ENCODE results near the gene IPO13.

IPO13 gene

GRCh38 chr1:43946236-43947060, at the start of gene IPO13:
TSS of gene IPO13 (plus strand) at chr1:43946950. CDS start at chr1:43947601, 651 bp downstream.
- DNase-seq (ENCODE audit: low read depth in 2 of 2), result peak; percentile 92 to 95

GRCh38 chr1:43898981-43899380, 47.8 kb upstream of the IPO13 start:
- no peak for DNase-seq (ENCODE audit: low read depth in 2 of 2)

GRCh38 chr1:43900386-43900785, 46.4 kb upstream of the IPO13 start:
- no peak for DNase-seq (ENCODE audit: low read depth in 2 of 2)

DNA sequence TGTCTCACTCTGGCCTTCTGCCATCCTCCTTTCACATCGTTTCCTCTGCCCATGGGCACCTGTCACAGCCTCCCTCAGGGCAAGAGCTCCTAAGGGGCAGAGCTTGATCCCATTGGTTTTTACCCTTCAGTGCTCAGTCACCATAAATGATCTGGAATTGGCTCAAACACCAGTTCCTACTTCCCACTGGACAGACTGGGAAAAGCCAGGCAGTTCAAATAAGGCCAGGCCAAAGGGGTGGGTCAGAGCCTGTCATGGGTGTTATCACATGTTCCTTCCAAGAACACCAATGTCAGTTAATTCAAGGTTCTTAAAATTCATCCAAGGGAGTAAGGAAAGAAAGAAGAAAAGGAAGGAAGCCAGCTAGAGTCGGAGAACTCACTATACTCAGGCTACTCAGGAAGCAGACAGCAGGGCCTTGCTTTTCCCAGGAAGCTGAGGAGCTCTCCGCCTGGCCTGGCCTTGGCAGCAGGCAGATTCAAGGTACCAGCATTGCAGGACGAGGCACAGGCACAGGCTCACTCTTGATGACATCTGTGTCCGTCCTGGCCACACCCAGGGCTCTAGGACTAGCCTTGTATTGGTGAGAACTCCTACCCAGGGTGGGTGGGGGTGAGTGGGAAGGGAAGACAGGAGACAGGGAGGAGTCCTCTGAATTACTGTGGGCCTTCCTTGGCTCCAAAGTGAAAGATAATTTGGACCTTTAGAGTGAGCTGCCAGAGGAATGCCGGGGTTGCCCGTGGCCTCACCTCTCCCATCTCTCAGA, 45.4 kb upstream of the IPO13 start:
- DNase-seq (ENCODE audit: low read depth in 2 of 2), result no peak

DNA sequence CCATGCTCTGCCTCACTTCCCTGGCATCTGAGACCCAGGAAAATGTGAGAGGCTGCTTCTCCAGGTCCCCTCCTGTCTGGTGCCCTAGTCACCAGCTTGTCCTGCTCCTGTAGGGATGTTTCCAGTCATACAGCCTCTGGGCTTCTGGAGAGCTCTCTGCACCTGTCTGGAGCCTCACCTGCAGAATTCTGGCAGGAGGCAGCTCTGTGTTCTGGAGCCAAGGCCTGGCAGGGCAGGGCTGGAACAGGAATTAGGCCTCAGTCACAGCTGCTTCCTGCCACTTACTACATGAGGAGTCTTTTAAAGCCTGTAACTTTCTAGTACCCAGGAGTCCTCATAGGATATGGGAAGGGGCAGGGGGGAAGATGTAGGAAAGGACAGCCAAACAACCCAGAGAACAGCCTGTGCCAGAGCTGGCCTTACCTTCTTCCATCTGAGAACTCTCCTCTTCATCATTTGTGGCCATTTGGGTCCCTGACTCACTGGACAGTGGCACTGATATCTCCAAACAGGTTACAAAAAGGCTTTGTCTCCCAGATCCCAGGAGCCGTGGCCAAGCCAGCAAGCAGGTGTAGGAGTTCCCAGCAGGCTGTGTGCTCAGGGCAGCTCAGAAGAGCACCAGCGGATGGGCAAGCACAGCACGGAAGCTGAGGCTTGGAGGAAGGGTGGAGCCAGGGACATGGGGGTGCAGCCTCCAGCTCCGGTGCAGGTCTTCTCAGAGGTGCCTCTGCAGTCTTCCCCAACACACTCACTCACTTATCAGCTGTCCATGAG, 44.5 kb upstream of the IPO13 start:
- no peak for DNase-seq (ENCODE audit: low read depth in 2 of 2)

DNA sequence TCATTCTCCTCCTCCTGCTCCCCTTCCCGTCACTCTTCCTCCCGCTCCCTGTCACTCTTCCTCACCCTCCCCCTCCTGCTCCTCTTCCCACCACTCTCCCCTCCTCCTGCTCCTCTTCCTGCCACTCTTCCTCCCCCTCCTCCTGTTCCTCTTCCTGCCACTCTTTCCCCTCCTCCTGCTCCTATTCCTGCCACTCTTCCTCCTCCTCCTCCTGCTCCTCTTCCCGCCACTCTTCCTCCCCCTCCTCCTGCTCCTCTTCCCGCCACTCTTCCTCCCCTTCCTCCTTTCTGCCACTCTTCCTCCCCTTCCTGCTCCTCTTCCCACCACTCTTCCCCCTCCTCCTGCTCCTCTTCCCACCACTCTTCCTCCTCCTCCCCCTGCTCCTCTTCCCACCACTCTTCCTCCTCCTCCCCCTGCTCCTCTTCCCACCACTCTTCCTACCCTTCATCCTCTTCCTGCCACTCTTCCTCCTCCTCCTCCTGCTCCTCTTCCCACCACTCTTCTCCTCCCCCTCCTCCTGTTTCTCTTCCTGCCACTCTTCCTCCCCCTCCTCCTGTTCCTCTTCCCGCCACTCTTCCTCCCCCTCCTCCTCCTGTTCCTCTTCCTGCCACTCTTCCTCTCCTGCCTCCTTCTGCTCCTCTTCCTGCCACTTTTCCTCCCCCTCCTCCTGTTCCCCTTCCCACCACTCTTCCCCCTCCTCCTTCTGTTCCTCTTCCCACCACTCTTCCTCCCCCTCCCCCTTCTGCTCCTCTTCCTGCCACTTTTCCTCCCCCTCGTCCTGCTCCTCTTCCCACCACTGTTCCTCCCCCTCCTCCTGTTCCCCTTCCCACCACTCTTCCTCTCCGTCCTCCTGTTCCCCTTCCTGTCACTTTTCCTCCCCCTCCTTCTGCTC, 41.8 kb upstream of the IPO13 start:
- no peak for DNase-seq (ENCODE audit: low read depth in 2 of 2)

GRCh38 chr1:43908226-43908625, 38.5 kb upstream of the IPO13 start:
- no peak for DNase-seq (ENCODE audit: low read depth in 2 of 2)

DNA sequence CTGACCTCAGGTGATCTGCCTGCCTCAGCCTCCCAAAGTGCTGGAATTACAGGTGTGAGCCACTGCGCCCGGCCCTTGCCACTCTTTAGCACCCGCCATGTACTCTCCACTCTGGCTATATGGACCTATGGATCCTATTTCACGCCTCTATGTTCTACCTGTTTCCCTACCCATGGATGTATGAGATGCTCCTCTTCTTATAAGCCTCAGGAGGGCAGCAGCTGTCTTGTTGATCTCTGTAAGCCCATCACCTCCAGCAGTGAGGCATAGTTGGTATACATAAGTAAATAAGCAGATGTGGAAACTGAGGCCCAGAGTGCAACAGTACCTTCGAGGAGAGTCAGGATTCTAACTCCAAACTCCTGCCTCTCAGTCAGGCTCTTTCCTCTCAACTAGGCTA, 37.9 kb upstream of the IPO13 start:
- no peak for DNase-seq (ENCODE audit: low read depth in 2 of 2)

DNA sequence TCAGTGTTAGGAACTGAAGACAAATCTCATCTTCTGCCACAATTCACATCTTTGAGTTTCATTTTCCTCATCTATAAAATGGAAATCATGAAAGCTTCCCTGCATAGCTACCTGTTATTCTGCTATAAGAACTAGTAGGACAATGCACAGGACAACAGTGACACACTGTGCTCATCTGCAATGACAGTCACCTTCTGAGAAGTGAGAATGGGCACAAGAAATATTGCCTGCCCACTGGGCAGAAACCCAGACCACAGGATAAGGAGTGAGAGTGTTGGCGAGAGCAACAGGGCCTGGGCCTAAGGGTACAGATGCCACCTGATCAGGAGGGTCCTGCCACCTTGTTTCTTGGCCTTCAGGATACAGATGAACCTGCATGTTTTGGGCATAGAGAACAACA, 36.4 kb upstream of the IPO13 start:
- DNase-seq (ENCODE audit: low read depth in 2 of 2), result no peak

DNA sequence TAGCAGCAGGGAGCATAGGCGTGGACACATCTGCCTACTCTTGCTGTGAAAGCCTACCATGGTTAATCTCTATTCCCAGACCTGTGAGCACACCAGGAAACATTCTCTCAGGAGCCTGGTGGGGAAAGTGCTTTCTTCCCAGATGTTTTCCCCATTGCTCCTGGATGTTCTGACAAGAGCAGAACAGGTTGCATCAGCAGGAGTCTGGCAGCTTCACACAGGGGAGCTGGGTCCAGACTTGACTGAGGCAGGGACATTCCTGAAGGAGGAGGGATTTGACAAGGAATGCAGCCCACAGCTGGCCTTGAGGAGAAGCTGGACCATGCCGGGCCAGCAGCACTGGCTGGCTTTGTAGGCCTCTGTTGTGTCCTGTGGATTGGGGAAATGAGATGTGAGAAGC, 34.1 kb upstream of the IPO13 start:
- no peak for DNase-seq (ENCODE audit: low read depth in 2 of 2)

DNA sequence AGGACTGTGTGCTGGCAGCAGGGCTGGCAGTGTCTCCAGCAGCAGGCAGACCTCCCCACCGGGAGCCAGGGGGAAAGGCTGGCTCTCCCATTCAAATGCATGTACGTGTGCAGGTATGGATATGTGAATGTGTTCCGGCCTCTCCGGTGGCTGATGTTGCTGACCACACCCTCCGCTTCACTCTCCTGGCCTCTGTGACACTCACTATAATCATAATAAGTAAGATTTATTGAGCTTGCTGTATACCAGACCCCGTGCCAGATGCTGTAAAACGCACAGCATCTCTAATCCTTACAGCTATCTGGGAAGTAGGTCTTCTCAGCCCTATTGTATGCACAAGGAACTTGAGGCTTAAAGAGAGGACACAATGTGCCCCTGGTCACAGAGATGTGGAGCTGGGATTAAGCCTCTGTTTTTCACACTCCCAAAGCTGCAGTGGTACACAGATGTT, 33.7 kb upstream of the IPO13 start:
- DNase-seq (ENCODE audit: low read depth in 2 of 2), result no peak

DNA sequence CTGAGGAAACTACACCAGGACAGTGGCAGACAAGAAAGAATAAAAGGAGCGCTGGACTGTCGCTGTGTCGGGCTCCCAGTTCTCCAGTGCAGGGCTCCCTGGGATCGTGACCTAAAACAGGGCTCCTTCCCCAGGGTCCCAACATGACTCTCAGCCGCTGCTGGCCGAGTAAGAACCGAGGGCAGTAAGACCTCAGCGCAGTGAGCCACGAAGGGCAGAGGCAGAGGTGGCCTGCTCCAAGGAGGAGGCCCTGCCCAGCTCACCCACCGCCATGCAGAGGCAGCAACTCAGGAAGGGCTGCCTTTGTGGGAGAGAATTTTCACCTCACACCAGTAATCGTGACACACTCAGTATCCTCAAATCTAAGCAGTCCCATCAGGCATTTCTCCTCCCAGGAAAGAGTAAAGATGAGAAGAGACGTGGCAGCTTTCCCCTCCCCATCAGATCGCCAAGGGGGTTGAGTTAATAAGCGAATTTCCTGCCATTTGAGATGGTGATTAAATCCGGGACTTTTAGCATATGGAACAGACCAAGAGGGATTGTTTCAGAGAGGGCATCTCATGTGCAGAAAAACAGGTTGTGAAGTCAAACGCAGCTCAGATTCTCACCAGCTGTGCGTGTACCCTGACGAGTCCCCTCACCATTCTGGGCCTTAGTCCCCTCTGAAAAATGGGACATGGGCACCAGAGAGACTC, 32.9 kb upstream of the IPO13 start:
- DNase-seq (ENCODE audit: low read depth in 2 of 2), result no peak

DNA sequence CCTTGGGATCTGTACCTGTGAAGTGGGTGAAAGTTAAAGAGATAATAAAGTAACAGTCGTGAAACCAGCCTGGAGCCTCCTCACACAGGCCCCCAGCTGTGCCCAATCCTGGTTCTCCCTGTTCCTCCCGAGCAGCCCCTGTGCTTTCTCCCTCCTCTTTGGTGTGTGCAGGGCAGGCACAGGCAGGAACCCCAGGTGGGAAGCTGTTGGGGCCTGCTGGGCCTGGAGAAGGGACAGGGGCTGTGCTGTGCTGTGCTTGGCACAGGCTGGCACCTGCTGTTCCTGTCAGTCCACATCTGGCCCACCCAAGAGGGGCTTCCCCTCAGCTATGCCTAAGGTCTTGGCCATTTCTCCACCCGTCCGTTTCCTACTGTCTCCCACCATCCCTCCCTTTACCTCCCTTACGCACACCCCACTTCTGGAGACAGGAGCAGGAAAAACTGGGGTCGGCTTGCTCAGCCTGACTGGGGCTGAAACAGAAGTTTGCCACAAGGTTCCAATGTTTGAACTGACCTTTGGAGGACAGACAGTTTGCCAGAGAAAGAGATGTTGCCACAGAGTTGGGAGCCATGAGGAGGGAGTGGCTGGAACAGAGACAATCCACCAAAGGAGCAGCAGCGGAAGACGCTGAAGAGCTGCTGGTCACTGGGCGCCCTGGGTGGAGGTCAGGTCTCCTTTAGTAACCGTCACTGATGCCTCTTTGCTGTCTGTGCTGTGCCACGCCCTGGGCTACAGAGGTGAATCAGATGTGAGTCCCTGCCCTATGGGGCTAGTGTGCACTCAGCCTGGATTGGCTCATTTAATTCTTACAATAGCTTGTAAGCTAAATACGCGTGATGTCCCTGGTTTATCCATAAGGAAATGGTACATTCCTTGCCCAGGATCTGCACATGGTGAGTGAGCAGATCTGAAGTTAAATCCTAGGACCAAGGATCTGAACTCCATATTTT, 31.9 kb upstream of the IPO13 start:
- DNase-seq (ENCODE audit: low read depth in 2 of 2), result no peak

- no peak for DNase-seq (ENCODE audit: low read depth in 2 of 2)
These were observed 26.8 kb upstream of the IPO13 start for GRCh38 chr1:43919906-43920305.

- DNase-seq (ENCODE audit: low read depth in 2 of 2), result no peak
These were observed 25.7 kb upstream of the IPO13 start for GRCh38 chr1:43921022-43921421.

DNA sequence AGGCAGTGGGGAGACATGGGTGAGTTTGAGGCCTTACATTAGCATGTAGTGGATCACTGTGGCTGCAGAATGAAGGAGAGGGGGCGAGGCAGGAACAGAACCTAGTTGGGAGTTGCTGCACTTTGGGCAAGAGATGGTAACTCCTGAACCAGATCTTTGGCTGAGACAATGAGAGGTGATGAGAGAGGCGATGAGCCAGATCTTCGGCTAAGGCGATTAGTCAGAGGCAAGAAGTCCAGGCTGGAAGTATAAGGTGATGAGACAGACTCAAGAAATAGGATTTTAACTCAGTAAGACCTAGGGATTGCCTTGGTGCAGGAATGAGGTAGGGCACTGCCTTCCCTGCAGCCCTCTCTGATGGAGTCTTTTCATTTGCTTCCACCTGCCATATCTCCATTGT, 22.2 kb upstream of the IPO13 start:
- DNase-seq (ENCODE audit: low read depth in 2 of 2), result no peak

GRCh38 chr1:43925846-43926245, 20.9 kb upstream of the IPO13 start:
- no peak for DNase-seq (ENCODE audit: low read depth in 2 of 2)

GRCh38 chr1:43930168-43930948, 16.4 kb upstream of the IPO13 start:
- no peak for DNase-seq (ENCODE audit: low read depth in 2 of 2)

GRCh38 chr1:43930949-43931275, 15.8 kb upstream of the IPO13 start:
- no peak for DNase-seq (ENCODE audit: low read depth in 2 of 2)

All from stimulated activated CD8-positive, alpha-beta memory T cell treated with anti-CD3 and anti-CD28 coated beads, Interleukin-2, amount 100 ng/mL, for 48 hours (primary cell).